ENCODE results near the gene CLEC6A.
"Not testable (repeated sequence)": the region's sequence is repeated elsewhere in the genome, so short reads cannot be mapped to it uniquely, and the experiment has no call there.

The CLEC6A gene

DNA sequence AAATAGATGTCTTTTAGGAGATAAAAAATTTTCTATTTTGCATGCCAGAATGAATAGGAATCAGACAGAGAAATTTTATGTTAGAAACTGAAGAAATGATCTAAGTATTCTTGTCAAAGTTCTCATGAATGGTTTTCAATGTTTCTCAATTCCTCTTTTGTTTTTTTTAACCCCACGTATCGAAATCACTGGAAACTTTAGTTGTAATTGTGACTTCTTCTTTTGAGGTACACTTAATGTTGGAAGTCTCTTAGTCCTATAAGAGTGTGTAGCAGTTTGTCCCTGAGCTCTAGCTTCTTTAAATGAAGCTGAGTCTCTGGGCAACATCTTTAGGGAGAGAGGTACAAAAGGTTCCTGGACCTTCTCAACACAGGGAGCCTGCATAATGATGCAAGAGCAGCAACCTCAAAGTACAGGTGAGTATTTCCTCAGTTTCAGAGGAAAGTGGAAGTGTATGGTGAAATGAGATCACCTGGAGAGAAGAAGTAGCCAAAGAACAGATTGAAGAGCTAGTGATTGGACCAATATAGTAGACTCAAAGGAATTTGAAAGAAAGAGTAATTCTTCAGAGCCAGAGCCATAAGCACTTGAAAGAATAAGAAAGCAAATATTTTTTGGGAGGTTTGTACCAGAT is at the start of gene CLEC6A:
CLEC6A (plus strand) TSS at position 236 of the 634 bp plus-strand sequence; CDS start at position 386, 150 bp downstream.
- Histone ChIP-seq H3K27ac (ENCODE audit: low read length) (no peak within 1 kb of the TSS), H3K9me3 (ENCODE audit: insufficient read depth, low read depth, low read length) (no peaks in the 10 kb centered on the region), H3K4me1 (ENCODE audit: insufficient read depth, low read length) (peaks cover 22% of the 10 kb centered on the region; the same call in 1 of the 2 replicates), H3K9ac (ENCODE audit: low read depth, low read length) (no peak within 1 kb of the TSS), H3K4me3 (ENCODE audit: low read length) (no peak within 1 kb of the TSS), H3K27me3 (ENCODE audit: insufficient read depth, low read length) (no peaks in the 10 kb centered on the region), H3K36me3 (ENCODE audit: insufficient read depth, low read depth, low read length) (no peaks in the 10 kb centered on the region)

DNA sequence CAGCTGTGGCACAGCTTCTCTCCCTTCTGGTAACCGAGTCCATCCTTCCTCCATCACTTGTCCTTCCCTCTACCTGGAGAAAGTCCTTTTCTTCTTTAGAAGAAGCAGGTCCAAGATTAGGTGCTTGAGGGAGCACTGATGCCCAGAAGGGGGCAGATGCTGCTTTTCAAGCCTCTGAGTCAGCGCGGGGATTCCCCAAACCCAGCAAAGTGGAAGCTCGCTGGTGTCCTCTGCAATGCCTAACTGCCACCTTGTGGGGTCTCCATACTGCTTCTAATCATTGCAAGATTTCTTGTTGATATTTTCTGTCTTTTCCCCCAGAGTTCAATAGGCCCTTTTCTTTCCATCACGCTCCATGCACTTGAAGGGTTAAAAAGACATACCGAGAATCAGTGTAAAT is 36.2 kb upstream of the CLEC6A start:
- not testable (repeated sequence) for H3K4me1 ChIP-seq (ENCODE audit: insufficient read depth, low read length); H3K27me3 ChIP-seq (ENCODE audit: insufficient read depth, low read length); H3K9me3 ChIP-seq (ENCODE audit: insufficient read depth, low read depth, low read length); H3K4me3 ChIP-seq (ENCODE audit: low read length); H3K9ac ChIP-seq (ENCODE audit: low read depth, low read length); H3K36me3 ChIP-seq (ENCODE audit: insufficient read depth, low read depth, low read length); H3K27ac ChIP-seq (ENCODE audit: low read length)

DNA sequence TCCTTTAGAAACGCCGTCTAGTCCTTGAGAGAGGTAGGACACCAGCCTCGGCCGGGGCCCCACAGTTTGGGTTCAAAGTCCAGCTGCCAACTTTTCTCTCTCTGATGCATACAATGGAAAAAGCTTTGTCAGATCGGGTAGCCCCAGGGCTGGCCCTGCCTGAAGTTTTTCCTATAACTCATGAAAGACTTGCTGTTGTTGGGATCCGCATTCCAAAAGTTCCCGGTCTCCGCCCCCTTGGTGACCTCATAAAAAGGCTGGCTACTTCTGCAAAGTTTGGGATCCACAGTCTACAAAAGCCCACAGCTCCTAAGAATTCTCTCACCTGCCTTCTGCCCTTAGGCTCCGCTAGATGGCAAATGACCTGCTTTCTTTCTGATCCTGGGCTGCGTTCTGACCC is 35.3 kb upstream of the CLEC6A start:
- Histone ChIP-seq H3K9me3 (ENCODE audit: insufficient read depth, low read depth, low read length) (no peaks in the 10 kb centered on the region), H3K4me3 (ENCODE audit: low read length) (no peak overlapping the region), H3K27me3 (ENCODE audit: insufficient read depth, low read length) (no peaks in the 10 kb centered on the region), H3K27ac (ENCODE audit: low read length) (no peak overlapping the region), H3K36me3 (ENCODE audit: insufficient read depth, low read depth, low read length) (no peaks in the 10 kb centered on the region), H3K4me1 (ENCODE audit: insufficient read depth, low read length) (no peaks in the 10 kb centered on the region), H3K9ac (ENCODE audit: low read depth, low read length) (no peak overlapping the region)

DNA sequence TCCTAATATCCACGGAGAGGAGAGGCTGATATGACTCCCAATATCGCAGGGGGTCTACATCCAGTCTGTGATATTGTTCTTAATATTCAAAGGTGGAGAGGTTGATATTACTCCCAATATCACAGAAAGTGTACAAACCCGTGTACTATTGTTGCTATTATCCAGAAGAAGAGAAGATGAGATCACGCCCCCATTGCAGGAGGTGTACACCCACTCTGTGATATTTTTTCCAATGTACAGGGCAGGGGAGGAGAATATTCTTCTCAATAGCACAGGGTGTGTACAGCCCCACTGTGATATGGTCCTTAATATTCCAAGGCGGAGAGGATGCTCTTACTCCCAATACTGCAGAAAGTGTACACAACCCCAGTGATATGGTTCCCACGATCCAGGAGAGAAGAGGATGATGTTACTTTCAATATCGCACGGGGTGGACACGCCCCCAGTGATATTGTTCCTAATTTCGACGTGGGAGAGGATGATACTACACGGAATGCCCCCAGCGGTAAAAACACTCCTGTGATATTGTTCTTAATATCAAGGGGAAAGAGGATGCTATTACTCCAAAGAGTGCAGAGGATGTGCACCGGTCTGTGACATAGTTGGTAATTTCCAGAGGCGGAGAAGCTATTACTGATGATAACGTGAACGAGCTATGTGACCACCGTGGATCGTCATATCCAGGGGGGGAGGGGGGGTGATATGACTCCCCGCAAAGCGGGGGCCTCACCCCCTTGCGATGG is 11.1 kb upstream of the CLEC6A start:
- H3K4me1 ChIP-seq (ENCODE audit: insufficient read depth, low read length); H3K9ac ChIP-seq (ENCODE audit: low read depth, low read length); H3K36me3 ChIP-seq (ENCODE audit: insufficient read depth, low read depth, low read length); H3K9me3 ChIP-seq (ENCODE audit: insufficient read depth, low read depth, low read length); H3K4me3 ChIP-seq (ENCODE audit: low read length); H3K27ac ChIP-seq (ENCODE audit: low read length); H3K27me3 ChIP-seq (ENCODE audit: insufficient read depth, low read length): not testable (repeated sequence)

DNA sequence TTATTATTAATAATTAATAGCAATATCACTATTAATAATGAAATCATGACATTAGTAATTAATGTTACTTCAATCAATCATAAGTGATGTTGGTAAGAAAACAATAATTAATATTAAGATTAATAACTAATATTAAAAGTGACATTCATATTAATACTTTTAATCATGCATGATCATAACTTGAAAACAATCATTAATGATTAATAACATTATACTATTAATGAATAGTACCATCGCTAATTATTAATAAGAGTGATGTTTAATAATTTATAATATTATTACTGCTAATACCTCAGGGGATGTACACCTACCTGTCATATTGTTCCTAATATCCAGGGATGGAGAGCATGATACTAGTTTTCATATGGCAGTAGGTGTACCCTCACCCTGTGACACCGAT is 10.0 kb upstream of the CLEC6A start:
- Histone ChIP-seq H3K4me3 (ENCODE audit: low read length) (no peak overlapping the region), H3K27me3 (ENCODE audit: insufficient read depth, low read length) (no peaks in the 10 kb centered on the region), H3K4me1 (ENCODE audit: insufficient read depth, low read length) (peaks cover 3% of the 10 kb centered on the region), H3K9me3 (ENCODE audit: insufficient read depth, low read depth, low read length) (no peaks in the 10 kb centered on the region), H3K36me3 (ENCODE audit: insufficient read depth, low read depth, low read length) (no peaks in the 10 kb centered on the region), H3K27ac (ENCODE audit: low read length) (no peak overlapping the region), H3K9ac (ENCODE audit: low read depth, low read length) (no peak overlapping the region)

DNA sequence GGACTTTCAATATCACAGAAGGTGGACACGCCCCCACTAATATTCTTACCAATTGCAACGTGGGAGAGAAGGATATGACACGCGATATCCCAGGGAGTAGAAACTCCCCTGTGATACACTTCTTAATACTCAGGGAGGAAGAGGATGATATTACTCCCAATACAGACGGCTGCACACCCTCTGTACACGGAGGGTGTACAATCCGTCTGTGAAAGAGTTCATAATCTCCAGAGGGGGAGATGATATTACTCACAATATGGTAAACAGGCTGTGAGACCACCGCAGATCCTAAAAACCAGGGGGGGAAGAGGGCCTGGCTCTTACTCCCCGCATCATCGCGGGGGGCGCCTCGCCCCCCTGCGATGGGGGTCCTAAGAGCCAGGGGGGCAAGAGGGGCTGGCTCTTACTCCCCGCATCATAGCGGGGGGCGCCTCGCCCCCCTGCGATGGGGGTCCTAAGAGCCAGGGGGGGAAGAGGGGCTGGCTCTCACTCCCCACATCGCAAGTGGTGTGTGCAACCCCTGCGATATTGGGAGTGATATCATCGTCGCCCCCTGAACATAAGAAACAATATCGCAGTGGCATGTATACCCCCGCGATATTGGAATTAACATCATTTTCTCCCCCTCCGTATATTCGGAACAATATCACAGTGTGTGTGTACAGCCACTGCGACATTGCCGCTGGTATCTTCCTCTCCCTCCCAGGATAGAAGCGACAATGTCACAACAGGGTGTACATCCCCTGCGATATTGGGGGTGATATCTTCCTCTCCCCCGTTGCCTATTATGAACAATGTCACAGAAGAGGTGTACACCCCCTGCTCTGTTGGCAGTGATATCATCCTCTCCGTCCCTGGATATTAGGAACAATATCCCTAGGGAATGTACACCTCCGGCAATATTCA is 8.9 kb upstream of the CLEC6A start:
- Histone ChIP-seq H3K4me1 (ENCODE audit: insufficient read depth, low read length) (peaks cover 3% of the 10 kb centered on the region), H3K9ac (ENCODE audit: low read depth, low read length) (no peak overlapping the region), H3K27me3 (ENCODE audit: insufficient read depth, low read length) (no peaks in the 10 kb centered on the region), H3K4me3 (ENCODE audit: low read length) (no peak overlapping the region), H3K36me3 (ENCODE audit: insufficient read depth, low read depth, low read length) (no peaks in the 10 kb centered on the region), H3K27ac (ENCODE audit: low read length) (no peak overlapping the region), H3K9me3 (ENCODE audit: insufficient read depth, low read depth, low read length) (no peaks in the 10 kb centered on the region)

DNA sequence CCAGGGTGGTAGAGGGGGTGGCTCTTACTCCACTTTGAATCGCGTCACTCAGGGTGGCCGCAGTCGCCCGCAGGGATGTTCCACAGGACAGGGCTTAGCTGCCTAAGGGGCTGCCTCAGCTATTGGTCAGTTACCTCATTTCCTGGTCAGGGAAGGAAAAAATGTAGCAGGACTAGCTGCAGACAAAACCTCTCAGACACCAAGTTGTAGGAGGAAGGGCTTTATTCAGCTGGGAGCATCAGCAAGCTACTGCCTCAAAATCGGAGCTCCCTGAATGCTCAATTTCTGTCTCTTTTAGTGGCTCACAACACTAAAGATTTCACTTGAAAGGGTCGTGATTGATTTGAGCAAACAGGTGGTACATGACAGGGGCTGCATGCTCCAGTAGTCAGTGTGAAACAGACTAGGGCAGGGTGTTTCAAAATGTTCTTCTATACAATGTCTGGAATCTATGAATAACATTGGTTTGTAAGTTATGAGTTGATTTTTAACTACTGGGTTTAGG is 6.4 kb upstream of the CLEC6A start:
- H3K4me1 ChIP-seq (ENCODE audit: insufficient read depth, low read length): peaks cover 18% of the 10 kb centered on the region
- no peaks in the 10 kb centered on the region for H3K9me3 ChIP-seq (ENCODE audit: insufficient read depth, low read depth, low read length)
- H3K4me3 ChIP-seq (ENCODE audit: low read length): no peak overlapping the region
- no peaks in the 10 kb centered on the region for H3K27me3 ChIP-seq (ENCODE audit: insufficient read depth, low read length)
- no peak overlapping the region for H3K27ac ChIP-seq (ENCODE audit: low read length)
- H3K36me3 ChIP-seq (ENCODE audit: insufficient read depth, low read depth, low read length): no peaks in the 10 kb centered on the region
- no peak overlapping the region for H3K9ac ChIP-seq (ENCODE audit: low read depth, low read length)

DNA sequence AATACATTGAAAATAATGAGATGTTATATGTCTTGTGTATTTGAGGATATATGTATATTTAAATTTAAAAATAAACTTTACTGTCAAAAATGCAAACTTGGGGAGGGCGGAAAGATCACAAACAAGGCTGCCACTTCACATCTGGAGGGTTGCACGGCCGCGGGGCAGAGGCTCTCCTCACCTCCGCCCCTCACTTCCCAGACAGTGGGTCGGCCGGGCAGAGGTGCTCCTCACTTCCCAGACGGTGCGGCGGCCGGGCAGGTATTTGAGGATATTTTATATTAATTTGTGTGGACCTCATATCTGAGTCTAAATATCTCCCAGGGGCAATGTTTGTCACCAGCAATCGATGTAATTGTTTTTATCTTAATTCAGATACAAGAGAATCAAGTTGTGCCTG is 3.7 kb upstream of the CLEC6A start:
- no peaks in the 10 kb centered on the region for H3K36me3 ChIP-seq (ENCODE audit: insufficient read depth, low read depth, low read length)
- H3K4me3 ChIP-seq (ENCODE audit: low read length): no peak overlapping the region
- H3K4me1 ChIP-seq (ENCODE audit: insufficient read depth, low read length): peaks cover 23% of the 10 kb centered on the region
- no peaks in the 10 kb centered on the region for H3K9me3 ChIP-seq (ENCODE audit: insufficient read depth, low read depth, low read length)
- no peaks in the 10 kb centered on the region for H3K27me3 ChIP-seq (ENCODE audit: insufficient read depth, low read length)
- no peak overlapping the region for H3K27ac ChIP-seq (ENCODE audit: low read length)
- no peak overlapping the region for H3K9ac ChIP-seq (ENCODE audit: low read depth, low read length)

DNA sequence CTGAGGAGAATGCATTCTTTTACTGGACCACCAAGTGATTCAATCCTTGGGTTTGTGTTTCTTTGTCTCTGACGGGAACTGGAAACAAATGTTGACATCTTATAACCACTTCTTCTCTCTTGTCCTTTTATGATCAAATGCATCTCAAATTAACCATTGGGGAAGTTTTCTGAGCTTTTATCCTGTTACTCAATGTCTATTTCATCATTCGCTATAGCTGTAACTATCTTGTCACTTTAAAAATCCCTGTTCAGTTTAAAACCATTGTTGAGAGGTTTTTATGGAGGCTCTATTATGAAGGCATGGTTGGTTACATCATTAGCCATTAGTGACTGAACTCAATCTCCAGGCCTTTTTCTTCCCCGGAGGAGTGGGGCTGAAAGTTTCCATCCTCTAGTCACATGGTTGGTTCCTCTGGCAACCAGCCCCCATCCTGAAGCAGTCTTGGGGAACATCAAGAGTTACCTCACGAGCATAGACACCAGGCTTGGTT is 2.7 kb upstream of the CLEC6A start:
- H3K9me3 ChIP-seq (ENCODE audit: insufficient read depth, low read depth, low read length): no peaks in the 10 kb centered on the region
- H3K4me1 ChIP-seq (ENCODE audit: insufficient read depth, low read length): peaks cover 23% of the 10 kb centered on the region
- H3K9ac ChIP-seq (ENCODE audit: low read depth, low read length): no peak overlapping the region
- no peaks in the 10 kb centered on the region for H3K27me3 ChIP-seq (ENCODE audit: insufficient read depth, low read length)
- no peak overlapping the region for H3K4me3 ChIP-seq (ENCODE audit: low read length)
- no peaks in the 10 kb centered on the region for H3K36me3 ChIP-seq (ENCODE audit: insufficient read depth, low read depth, low read length)
- H3K27ac ChIP-seq (ENCODE audit: low read length): no peak overlapping the region

DNA sequence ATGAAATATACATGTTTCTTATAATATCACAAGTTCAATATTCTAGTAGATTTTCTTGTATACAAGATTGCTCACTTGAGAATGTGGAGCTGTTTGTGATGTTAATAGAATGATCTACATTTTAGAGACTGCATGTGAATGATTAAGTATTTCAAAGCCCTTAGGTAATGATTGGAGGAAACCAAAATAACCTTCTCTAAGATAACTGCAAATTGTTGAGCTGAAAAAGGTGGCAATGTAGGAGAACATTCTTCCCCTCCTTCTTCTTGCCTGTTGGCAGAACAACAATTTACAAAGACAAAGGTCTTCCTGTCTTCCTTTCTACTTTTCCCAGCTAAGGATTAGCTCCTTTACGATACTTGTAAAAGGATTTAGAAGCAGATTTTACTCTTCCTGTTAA is 2.0 kb upstream of the CLEC6A start:
- Histone ChIP-seq H3K9ac (ENCODE audit: low read depth, low read length) (peak overlapping the region; percentile 2; the same call in 1 of the 2 replicates), H3K9me3 (ENCODE audit: insufficient read depth, low read depth, low read length) (no peaks in the 10 kb centered on the region), H3K4me1 (ENCODE audit: insufficient read depth, low read length) (peaks cover 23% of the 10 kb centered on the region), H3K4me3 (ENCODE audit: low read length) (no peak overlapping the region; the same call in 1 of the 2 replicates), H3K36me3 (ENCODE audit: insufficient read depth, low read depth, low read length) (no peaks in the 10 kb centered on the region), H3K27ac (ENCODE audit: low read length) (no peak overlapping the region), H3K27me3 (ENCODE audit: insufficient read depth, low read length) (no peaks in the 10 kb centered on the region)

DNA sequence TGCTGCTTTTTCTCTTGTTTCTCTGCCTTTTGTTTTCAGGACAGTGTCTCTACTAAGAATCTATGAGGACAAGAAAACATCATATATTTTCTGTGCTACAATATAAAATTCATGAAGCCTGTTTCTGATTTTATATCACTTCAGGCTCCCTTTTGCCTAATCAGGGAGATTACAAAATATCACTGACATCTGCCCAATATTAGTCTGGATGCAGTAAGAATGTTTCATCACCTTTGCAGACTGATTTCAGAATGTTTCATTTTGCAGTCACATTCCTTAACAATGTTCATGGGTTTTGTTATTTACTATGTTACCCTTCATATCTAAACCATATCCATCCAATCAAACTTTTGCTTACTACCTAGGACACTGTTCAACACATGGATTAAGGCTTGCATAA is 491 bp upstream of the CLEC6A start:
- no peak overlapping the region for H3K27ac ChIP-seq (ENCODE audit: low read length)
- H3K9ac ChIP-seq (ENCODE audit: low read depth, low read length): no peak overlapping the region
- H3K36me3 ChIP-seq (ENCODE audit: insufficient read depth, low read depth, low read length): no peaks in the 10 kb centered on the region
- H3K4me1 ChIP-seq (ENCODE audit: insufficient read depth, low read length): peaks cover 20% of the 10 kb centered on the region; the same call in 1 of the 2 replicates
- H3K9me3 ChIP-seq (ENCODE audit: insufficient read depth, low read depth, low read length): no peaks in the 10 kb centered on the region
- H3K4me3 ChIP-seq (ENCODE audit: low read length): no peak overlapping the region
- no peaks in the 10 kb centered on the region for H3K27me3 ChIP-seq (ENCODE audit: insufficient read depth, low read length)
